NCI-H1436 (cell line): ENCODE results near the gene AOPEP.
"Not testable (repeated sequence)": the region's sequence is repeated elsewhere in the genome, so short reads cannot be mapped to it uniquely, and the experiment has no call there.

Experiments used
- DNase-seq: peaks from one replicate; lab custom pipeline; 2025; lab: John Stamatoyannopoulos, UW

Gene AOPEP

GRCh38 chr9:95017661-95018060 lies 291.2 kb downstream of the AOPEP start:
- DNase-seq, result no peak

- no peak for DNase-seq
Measured at GRCh38 chr9:95018099-95018936, 291.8 kb downstream of the AOPEP start.

- DNase-seq, result not testable (repeated sequence)
Measured at GRCh38 chr9:95020644-95021043, 294.1 kb downstream of the AOPEP start.

GRCh38 chr9:95021166-95021886 lies 294.8 kb downstream of the AOPEP start:
- no peak for DNase-seq

GRCh38 chr9:95022657-95023056 lies 296.2 kb downstream of the AOPEP start:
- DNase-seq, result no peak

GRCh38 chr9:95023217-95024003 lies 296.9 kb downstream of the AOPEP start:
- peak; percentile 23 for DNase-seq

- DNase-seq, result no peak
Measured at GRCh38 chr9:95024097-95024671, 297.7 kb downstream of the AOPEP start.

- DNase-seq, result no peak
Measured at GRCh38 chr9:95025213-95026147, 299.0 kb downstream of the AOPEP start.

GRCh38 chr9:95026148-95026524 lies 299.6 kb downstream of the AOPEP start:
- DNase-seq, result no peak

GRCh38 chr9:95027914-95028852 lies 301.7 kb downstream of the AOPEP start:
- DNase-seq, result no peak

- no peak for DNase-seq
Measured at GRCh38 chr9:95028853-95029219, 302.3 kb downstream of the AOPEP start.

- DNase-seq, result no peak
Measured at GRCh38 chr9:95029288-95029687, 302.8 kb downstream of the AOPEP start.

- no peak for DNase-seq
Measured at GRCh38 chr9:95029720-95030119, 303.2 kb downstream of the AOPEP start.

GRCh38 chr9:95030344-95030743 lies 303.8 kb downstream of the AOPEP start:
- no peak for DNase-seq

- no peak for DNase-seq
Measured at GRCh38 chr9:95030920-95031642, 304.6 kb downstream of the AOPEP start.

GRCh38 chr9:95031711-95032461 lies 305.4 kb downstream of the AOPEP start:
- DNase-seq, result no peak

GRCh38 chr9:95032580-95033341 lies 306.3 kb downstream of the AOPEP start:
- no peak for DNase-seq

- no peak for DNase-seq
Measured at GRCh38 chr9:95035846-95036245, 309.3 kb downstream of the AOPEP start.
